Prostate gland (tissue), 2 donors: ENCODE results near the gene CBFA2T3. TPM values are rescaled to one million over a fixed set of nuclear protein-coding genes. Genes with fewer than 3 reads are reported as not detected.

Experiments used
- DNase-seq: peaks from one replicate; pipeline ENCODE4 v3.0.0-alpha.2; 2019; ENCODE audit warnings: low spot score
- H3K27ac ChIP-seq, 2 donors: fragments of 200-600 bp; sonication (generic); 2 replicates each; pipeline ENCODE4 v1.5.1; 2017 to 2019
- H3K27me3 ChIP-seq: fragments of 200-600 bp; sonication (generic); replicated peaks from 2 replicates; pipeline ENCODE4 v1.5.1; 2019; ENCODE audit not compliant: insufficient read depth
- H3K36me3 ChIP-seq, 2 donors: fragments of 200-600 bp; sonication (generic); 1 replicate in 1 of 2; 2 replicates in 1 of 2; pipeline versions ENCODE4 v1.5.1 to v1.8.1; 2017 to 2019
- H3K4me1 ChIP-seq: fragments of 200-600 bp; sonication (generic); replicated peaks from 2 replicates; pipeline ENCODE4 v1.5.1; 2019
- H3K4me3 ChIP-seq, 2 donors: fragments of 200-600 bp; sonication (generic); 2 replicates each; pipeline ENCODE4 v1.5.1; 2017 to 2019
- H3K9me3 ChIP-seq: fragments of 200-600 bp; sonication (generic); 2 replicates; pipeline ENCODE4 v1.5.1; 2017
- CTCF ChIP-seq, 4 experiments: fragments of 200-600 bp in 2 of 4; fragments of 450-650 bp in 2 of 4; sonication (generic) in 2 of 4; IDR thresholded peaks; 1 replicate in 3 of 4; 2 replicates in 1 of 4; pipeline ENCODE4 v1.5.1; 2016 to 2019; ENCODE audit warnings: antibody characterized with exemption in 4 of 4, mild to moderate bottlenecking in 2 of 4, moderate library complexity in 2 of 4
- POLR2A ChIP-seq: fragments of 450-650 bp; IDR thresholded peaks from one replicate; pipeline ENCODE4 v1.6.1; 2016; ENCODE audit warnings: antibody characterized with exemption, mild to moderate bottlenecking
- POLR2AphosphoS5 ChIP-seq: sonication (generic); formaldehyde crosslinking; IDR thresholded peaks from one replicate; pipeline ENCODE4 v1.6.1; 2017; ENCODE audit warnings: antibody characterized with exemption
- WGBS: methylation state at CpG from one replicate; pipeline ENCODE4 v1.1.5; 2018; 5-methylcytosine and 5-hydroxymethylcytosine counted together
- intact Hi-C: fragments of 100-400 bp; cut with DNase I; formaldehyde crosslinking; loops from one replicate; pipeline ENCODE4 v1.14.2; 2022
- total RNA-seq, 2 donors: library from RNA; depleted of rRNA; stranded (reverse); fragments of >200 nt; gene quantifications; one replicate each; pipeline ENCODE4 v1.1.0, GENCODE V29; 2016

Gene CBFA2T3
- total RNA-seq, 2 donors from 2014 or later: 4.5 to 8.7 TPM

- no peak overlapping the region for H3K27ac ChIP-seq
- H3K4me1 ChIP-seq: no peaks in the 10 kb centered on the region
- no peak overlapping the region for H3K4me3 ChIP-seq
- no peaks in the 10 kb centered on the region for H3K27me3 ChIP-seq
- TF ChIP-seq CTCF (IDR thresholded peaks at IDR 0.05): no peak
- no peak for TF ChIP-seq POLR2A
- H3K9me3 ChIP-seq: no peaks in the 10 kb centered on the region
- no peaks in the 10 kb centered on the region for H3K36me3 ChIP-seq
- no peak for DNase-seq
- intact Hi-C loops: no loop called here
- WGBS: 29% methylated on average over 19 of the region's 19 CpGs
Measured at GRCh38 chr16:88936008-88936555, 40.9 kb downstream of the CBFA2T3 start.

- H3K27ac ChIP-seq: no peak overlapping the region
- H3K4me1 ChIP-seq: no peaks in the 10 kb centered on the region
- no peak overlapping the region for H3K4me3 ChIP-seq
- TF ChIP-seq POLR2AphosphoS5: no peak
- TF ChIP-seq CTCF (IDR thresholded peaks at IDR 0.05): no peak
- no peak for TF ChIP-seq POLR2A
- WGBS: 80% methylated on average over 33 of the region's 33 CpGs
- H3K9me3 ChIP-seq: no peaks in the 10 kb centered on the region
- H3K27me3 ChIP-seq: no peaks in the 10 kb centered on the region
- no peak for DNase-seq
- no peaks in the 10 kb centered on the region for H3K36me3 ChIP-seq
- intact Hi-C loops: no loop called here
Measured at GRCh38 chr16:88934066-88934667, 42.8 kb downstream of the CBFA2T3 start.

GRCh38 chr16:88932929-88933328, 44.1 kb downstream of the CBFA2T3 start:
- no peak overlapping the region for H3K4me3 ChIP-seq
- 94% methylated on average over 17 of the region's 17 CpGs for WGBS
- H3K27me3 ChIP-seq: no peaks in the 10 kb centered on the region
- no peaks in the 10 kb centered on the region for H3K9me3 ChIP-seq
- no peak for DNase-seq
- TF ChIP-seq CTCF (IDR thresholded peaks at IDR 0.05) (no peak), POLR2A (no peak), POLR2AphosphoS5 (no peak)
- intact Hi-C loops: no loop called here
- H3K36me3 ChIP-seq: no peaks in the 10 kb centered on the region
- H3K27ac ChIP-seq: no peak overlapping the region
- no peaks in the 10 kb centered on the region for H3K4me1 ChIP-seq

- Histone ChIP-seq H3K4me1 (no peaks in the 10 kb centered on the region), H3K9me3 (no peaks in the 10 kb centered on the region), H3K27me3 (no peaks in the 10 kb centered on the region), H3K36me3 (no peaks in the 10 kb centered on the region), H3K4me3 (no peak overlapping the region), H3K27ac (no peak overlapping the region)
- intact Hi-C loops: no loop called here
- DNase-seq: no peak
- no peak for TF ChIP-seq CTCF (IDR thresholded peaks at IDR 0.05)
- no peak for TF ChIP-seq POLR2AphosphoS5
- TF ChIP-seq POLR2A: no peak
- 87% methylated on average over 21 of the region's 21 CpGs for WGBS
Measured at GRCh38 chr16:88931936-88932335, 45.1 kb downstream of the CBFA2T3 start.

GRCh38 chr16:88931373-88931900, 45.6 kb downstream of the CBFA2T3 start:
- no peaks in the 10 kb centered on the region for H3K27me3 ChIP-seq
- no peak for DNase-seq
- H3K9me3 ChIP-seq: no peaks in the 10 kb centered on the region
- TF ChIP-seq POLR2AphosphoS5: no peak
- no peak for TF ChIP-seq POLR2A
- TF ChIP-seq CTCF (IDR thresholded peaks at IDR 0.05): no peak
- H3K4me1 ChIP-seq: no peaks in the 10 kb centered on the region
- H3K4me3 ChIP-seq: no peak overlapping the region
- intact Hi-C loops: no loop called here
- no peak overlapping the region for H3K27ac ChIP-seq
- WGBS: 85% methylated on average over 18 of the region's 20 CpGs
- no peaks in the 10 kb centered on the region for H3K36me3 ChIP-seq
